Left ventricle myocardium inferior (tissue), 1 donor: ENCODE data around the gene CXCL10. TPM values are rescaled to one million over a fixed set of nuclear protein-coding genes. Genes with fewer than 3 reads are reported as not detected.

Source experiments
- DNase-seq: peaks from one replicate; pipeline ENCODE4 v3.0.0-alpha.2; 2020
- H3K27ac ChIP-seq: fragments of 200-600 bp; replicated peaks from 2 replicates; pipeline ENCODE4 v1.8.0; 2021
- H3K27me3 ChIP-seq: fragments of 200-600 bp; 2 replicates; pipeline ENCODE4 v1.8.0; 2021; ENCODE audit warnings: low read depth
- H3K36me3 ChIP-seq: fragments of 200-600 bp; 2 replicates; pipeline ENCODE4 v1.8.0; 2021
- H3K4me1 ChIP-seq: fragments of 200-600 bp; 2 replicates; pipeline ENCODE4 v1.8.0; 2021
- H3K4me3 ChIP-seq: fragments of 200-600 bp; 2 replicates; pipeline ENCODE4 v1.8.0; 2021; ENCODE audit warnings: mild to moderate bottlenecking, moderate library complexity
- H3K9me3 ChIP-seq: fragments of 200-600 bp; replicated peaks from 2 replicates; pipeline ENCODE4 v1.8.0; 2021
- CTCF ChIP-seq: fragments of 200-600 bp; IDR thresholded peaks from 2 replicates; pipeline ENCODE4 v1.8.0; 2021; ENCODE audit warnings: antibody characterized with exemption, mild to moderate bottlenecking, borderline replicate concordance
- intact Hi-C: fragments of 100-400 bp; cut with micrococcal nuclease; formaldehyde crosslinking; loops from one replicate; pipeline ENCODE4 v1.11.0; 2022
- total RNA-seq: library from RNA; stranded (reverse); fragmentation: NEBNext Ultra II Directional; extraction: Animal tissue kit (Norgen Biotek cat#: 25700); gene quantifications from one replicate; pipeline ENCODE4 v1.2.1, GENCODE V29; 2021
- donor health status: DM: no; HTN: yes; CAD: no; lungs with severe emphysema.

CXCL10 gene
- total RNA-seq, 1 donor from 2014 or later = not detected

GRCh38 chr4:76061421-76061820 is 38.1 kb upstream of the CXCL10 start:
- Histone ChIP-seq H3K4me1 (no peaks in the 10 kb centered on the region), H3K36me3 (no peaks in the 10 kb centered on the region), H3K27ac (no peak overlapping the region), H3K9me3 (no peaks in the 10 kb centered on the region), H3K4me3 (no peak overlapping the region), H3K27me3 (peaks cover 1% of the 10 kb centered on the region)
- intact Hi-C loops = no loop called here
- TF ChIP-seq CTCF = no peak
- DNase-seq = no peak

GRCh38 chr4:76060506-76060905 is 37.2 kb upstream of the CXCL10 start:
- H3K4me3 ChIP-seq = no peak overlapping the region

GRCh38 chr4:76059750-76060149 is 36.5 kb upstream of the CXCL10 start:
- H3K4me3 ChIP-seq = no peak overlapping the region
- no peaks in the 10 kb centered on the region for H3K36me3 ChIP-seq
- intact Hi-C loops = no loop called here
- TF ChIP-seq CTCF = no peak
- H3K27ac ChIP-seq = no peak overlapping the region
- H3K27me3 ChIP-seq = peaks cover 9% of the 10 kb centered on the region
- no peaks in the 10 kb centered on the region for H3K4me1 ChIP-seq
- no peaks in the 10 kb centered on the region for H3K9me3 ChIP-seq
- no peak for DNase-seq

More at GRCh38 chr4:76060506-76060905, 37.2 kb upstream of the CXCL10 start:
- TF ChIP-seq CTCF = no peak
- no peaks in the 10 kb centered on the region for H3K9me3 ChIP-seq
- no peaks in the 10 kb centered on the region for H3K36me3 ChIP-seq
- peaks cover 9% of the 10 kb centered on the region for H3K27me3 ChIP-seq
- intact Hi-C loops = no loop called here
- DNase-seq = no peak
- H3K27ac ChIP-seq = no peak overlapping the region
- no peaks in the 10 kb centered on the region for H3K4me1 ChIP-seq

GRCh38 chr4:76058888-76059426 is 35.7 kb upstream of the CXCL10 start:
- no peak overlapping the region for H3K27ac ChIP-seq
- no peak for DNase-seq
- no peaks in the 10 kb centered on the region for H3K36me3 ChIP-seq
- H3K27me3 ChIP-seq = peaks cover 9% of the 10 kb centered on the region
- H3K4me3 ChIP-seq = no peak overlapping the region
- intact Hi-C loops = no loop called here
- H3K4me1 ChIP-seq = no peaks in the 10 kb centered on the region
- TF ChIP-seq CTCF = no peak
- H3K9me3 ChIP-seq = no peaks in the 10 kb centered on the region

GRCh38 chr4:76058302-76058701 is 35.0 kb upstream of the CXCL10 start:
- no peak for DNase-seq
- H3K4me3 ChIP-seq = no peak overlapping the region
- no peaks in the 10 kb centered on the region for H3K4me1 ChIP-seq
- no peaks in the 10 kb centered on the region for H3K9me3 ChIP-seq
- intact Hi-C loops = no loop called here
- no peak for TF ChIP-seq CTCF
- H3K27ac ChIP-seq = no peak overlapping the region
- H3K36me3 ChIP-seq = no peaks in the 10 kb centered on the region
- peaks cover 9% of the 10 kb centered on the region for H3K27me3 ChIP-seq
